D721Med (cell line): ENCODE results near the gene MTIF2.
"Not testable (repeated sequence)": the region's sequence is repeated elsewhere in the genome, so short reads cannot be mapped to it uniquely, and the experiment has no call there.

Experiments
- DNase-seq: peaks from one replicate; pipeline ENCODE4 v3.0.0; 2011; ENCODE audit warnings: low spot score; ENCODE audit not compliant: insufficient read length
- FAIRE-seq: peaks from 2 replicates; lab custom pipeline; 2011; peaks lifted over from hg19 to GRCh38; lab: Jason Lieb, UNC
- TF ChIP-seq, protein P1 (sequence below): IDR thresholded peaks from 2 replicates; pipeline ENCODE4 v1.5.1; 2012; ENCODE audit warnings: mild to moderate bottlenecking, control low read depth; ENCODE audit not compliant: insufficient read depth; ENCODE audit errors: missing control alignments

Gene MTIF2

DNA sequence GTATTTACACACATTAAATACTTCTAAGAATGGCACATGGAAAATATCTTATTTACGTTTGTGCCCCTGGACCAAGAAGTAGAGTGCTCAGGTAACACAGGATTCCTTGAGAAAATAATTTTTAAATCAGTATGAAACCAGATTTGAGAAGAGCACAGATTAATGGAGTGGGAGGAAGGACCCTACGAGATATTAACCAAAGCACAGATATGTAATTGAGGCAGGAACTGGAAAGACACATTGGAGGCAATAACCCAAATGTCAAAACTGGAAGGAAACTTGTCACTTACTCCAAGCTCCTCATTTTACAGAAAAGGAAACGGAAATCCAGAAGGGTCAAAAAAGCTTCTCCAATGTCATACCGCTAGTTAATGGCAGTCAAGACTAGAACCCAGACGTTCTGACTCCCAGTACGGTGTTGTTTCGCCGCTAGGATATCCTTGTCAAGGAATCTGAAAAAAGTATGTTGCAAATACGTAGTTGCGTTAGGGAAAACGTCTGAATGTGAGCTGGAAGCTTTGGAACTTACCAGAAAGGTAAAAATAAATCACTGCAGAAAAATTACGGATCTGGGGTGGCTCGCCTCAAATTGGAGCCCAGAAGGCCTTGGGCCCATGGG lies 634 bp downstream of the MTIF2 start:
- TF ChIP-seq, protein P1, sequence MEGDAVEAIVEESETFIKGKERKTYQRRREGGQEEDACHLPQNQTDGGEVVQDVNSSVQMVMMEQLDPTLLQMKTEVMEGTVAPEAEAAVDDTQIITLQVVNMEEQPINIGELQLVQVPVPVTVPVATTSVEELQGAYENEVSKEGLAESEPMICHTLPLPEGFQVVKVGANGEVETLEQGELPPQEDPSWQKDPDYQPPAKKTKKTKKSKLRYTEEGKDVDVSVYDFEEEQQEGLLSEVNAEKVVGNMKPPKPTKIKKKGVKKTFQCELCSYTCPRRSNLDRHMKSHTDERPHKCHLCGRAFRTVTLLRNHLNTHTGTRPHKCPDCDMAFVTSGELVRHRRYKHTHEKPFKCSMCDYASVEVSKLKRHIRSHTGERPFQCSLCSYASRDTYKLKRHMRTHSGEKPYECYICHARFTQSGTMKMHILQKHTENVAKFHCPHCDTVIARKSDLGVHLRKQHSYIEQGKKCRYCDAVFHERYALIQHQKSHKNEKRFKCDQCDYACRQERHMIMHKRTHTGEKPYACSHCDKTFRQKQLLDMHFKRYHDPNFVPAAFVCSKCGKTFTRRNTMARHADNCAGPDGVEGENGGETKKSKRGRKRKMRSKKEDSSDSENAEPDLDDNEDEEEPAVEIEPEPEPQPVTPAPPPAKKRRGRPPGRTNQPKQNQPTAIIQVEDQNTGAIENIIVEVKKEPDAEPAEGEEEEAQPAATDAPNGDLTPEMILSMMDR = no peak

DNA sequence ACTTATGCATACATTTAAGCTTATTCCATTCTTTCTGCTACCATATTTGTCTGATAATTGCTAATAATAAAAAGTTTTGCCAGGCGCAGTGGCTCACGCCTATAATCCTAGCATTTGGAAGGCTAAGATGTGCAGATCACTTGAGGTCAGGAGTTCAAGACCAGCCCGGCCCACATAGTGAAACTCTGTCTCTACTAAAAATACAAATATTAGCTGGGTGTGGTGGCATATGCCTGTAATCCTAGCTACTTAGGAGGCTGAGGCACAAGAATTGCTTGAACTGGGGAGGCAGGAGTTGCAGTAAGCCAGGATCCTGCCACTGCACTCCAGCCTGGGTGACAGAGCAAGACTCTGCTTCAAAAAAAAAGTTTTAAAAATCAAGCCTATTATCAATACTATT lies 9.4 kb downstream of the MTIF2 start:
- not testable (repeated sequence) for DNase-seq, FAIRE-seq

More for the DNA sequence above, 634 bp downstream of the MTIF2 start:
- FAIRE-seq (no peak), DNase-seq (no peak)

DNA sequence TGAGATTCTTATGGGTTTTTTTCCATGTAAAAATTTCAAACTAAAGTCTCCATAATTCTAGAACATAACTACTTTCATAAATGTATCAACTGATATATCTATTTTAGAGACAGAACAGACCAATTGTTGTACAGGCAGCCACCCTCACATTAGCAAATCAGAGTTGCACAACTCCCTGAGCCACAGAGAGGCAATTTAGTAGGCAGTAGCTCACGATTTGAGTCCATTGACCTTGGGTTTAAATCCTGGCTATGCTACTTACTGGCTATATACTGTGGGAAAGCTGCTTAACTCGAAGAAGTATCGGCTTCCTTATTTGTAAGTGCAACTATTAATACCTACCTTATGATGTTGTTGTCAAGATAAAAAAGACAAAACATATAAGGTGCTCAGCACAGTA lies 16.2 kb downstream of the MTIF2 start:
- DNase-seq (no peak), FAIRE-seq (peak; percentile 68)
- TF ChIP-seq, protein P1 = no peak

DNA sequence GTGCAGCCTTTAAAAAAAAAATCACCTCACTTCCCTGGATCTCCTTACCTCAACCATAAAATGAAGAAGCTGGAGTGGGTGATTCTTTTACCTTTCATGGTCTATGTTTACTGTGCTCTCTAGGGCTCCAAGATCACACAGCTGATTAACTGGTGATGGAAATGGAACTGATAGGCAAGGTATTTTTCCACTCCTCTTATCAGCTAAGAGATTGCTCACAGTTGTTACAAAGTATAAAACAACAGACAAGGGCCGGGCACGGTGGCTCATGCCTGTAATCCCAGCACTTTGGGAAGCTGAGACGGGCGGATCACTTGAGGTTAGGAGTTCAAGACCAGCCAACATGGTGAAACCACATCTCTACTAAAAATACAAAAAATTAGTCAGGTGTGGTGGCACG lies 22.0 kb downstream of the MTIF2 start:
- TF ChIP-seq, protein P1 = no peak

DNA sequence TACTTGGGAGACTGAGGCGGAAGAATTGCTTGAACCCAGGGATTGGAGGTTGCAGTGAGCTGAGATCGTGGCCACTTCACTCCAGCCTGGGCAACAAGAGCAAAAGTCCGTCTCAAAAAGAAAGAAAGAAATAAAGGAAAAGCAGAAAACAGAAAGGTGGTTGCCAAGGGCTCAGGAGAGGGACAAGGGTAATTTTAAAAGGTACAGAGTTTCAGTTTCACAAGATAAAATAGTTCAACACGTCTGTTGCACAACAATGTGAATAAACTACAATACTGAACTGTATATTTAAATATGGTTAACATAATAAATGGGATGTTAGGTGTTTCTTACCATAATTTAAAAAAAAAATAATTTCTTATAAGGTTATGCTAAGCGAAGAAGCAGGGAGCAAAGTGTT lies 23.6 kb downstream of the MTIF2 start:
- TF ChIP-seq, protein P1 = no peak
- no peak for FAIRE-seq
- no peak for DNase-seq

More for the DNA sequence above, 22.0 kb downstream of the MTIF2 start:
- DNase-seq (no peak), FAIRE-seq (no peak)

DNA sequence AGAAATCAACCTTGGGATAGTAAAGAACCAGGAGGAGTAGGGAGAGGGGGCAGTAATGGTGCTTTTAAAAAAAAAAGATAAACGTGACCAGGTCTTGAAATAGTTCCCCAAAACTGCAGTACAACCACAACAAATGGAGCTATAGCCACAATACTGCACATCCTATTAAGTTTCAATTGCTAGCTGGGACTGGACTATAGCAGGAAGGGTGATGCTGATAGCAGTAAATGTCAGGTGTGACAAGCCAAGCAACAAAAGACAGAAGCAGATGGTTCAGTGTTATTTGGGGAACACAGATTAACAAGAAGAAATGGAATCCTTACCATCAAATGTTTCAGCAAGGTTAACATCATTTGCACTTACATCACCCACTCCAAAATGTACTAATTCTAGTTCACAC lies 26.4 kb downstream of the MTIF2 start:
- TF ChIP-seq, protein P1 = no peak
- no peak for DNase-seq
- no peak for FAIRE-seq

DNA sequence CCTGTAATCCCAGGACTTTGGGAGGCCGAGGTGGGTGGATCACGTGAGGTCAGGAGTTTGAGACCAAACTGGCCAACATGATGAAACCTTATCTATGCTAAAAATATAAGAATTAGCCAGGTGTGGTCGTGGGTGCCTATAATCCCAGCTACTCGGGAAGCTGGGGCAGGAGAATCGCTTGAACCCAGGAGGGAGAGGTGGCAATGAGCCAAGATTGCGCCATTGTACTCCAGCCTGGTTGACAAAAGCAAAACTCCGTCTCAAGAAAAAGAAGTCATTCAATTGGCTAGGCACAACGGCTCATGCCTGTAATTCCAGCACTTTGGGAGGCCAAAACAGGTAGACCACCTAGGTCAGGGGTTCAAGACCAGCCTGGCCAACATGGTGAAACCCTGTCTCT lies 27.4 kb downstream of the MTIF2 start:
- not testable (repeated sequence) for DNase-seq, FAIRE-seq

DNA sequence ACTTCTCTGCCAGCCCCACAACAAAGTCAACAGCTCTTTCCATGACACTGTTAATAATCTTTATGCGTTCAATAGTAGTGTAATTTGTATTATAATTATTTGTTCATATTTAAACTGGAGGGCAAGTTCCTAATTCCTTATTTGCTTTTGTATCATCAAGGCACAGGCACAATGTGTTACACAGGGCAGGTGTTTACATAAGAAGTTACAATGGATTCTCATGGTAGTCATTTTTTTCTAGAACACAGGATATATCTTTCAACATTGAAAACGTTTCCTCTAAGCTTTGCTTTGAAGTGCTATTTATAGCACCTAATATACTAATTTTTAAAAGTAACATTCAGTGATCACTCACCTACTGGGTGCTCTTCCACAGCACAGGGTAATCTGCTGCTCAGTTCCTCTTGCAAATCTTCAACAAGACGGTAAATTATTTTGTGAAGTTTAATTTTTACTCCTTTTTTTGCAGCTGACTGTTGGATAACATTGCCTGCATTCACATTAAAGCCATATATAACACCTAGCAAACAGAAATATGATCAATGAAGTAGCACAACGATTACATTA lies 29.3 kb downstream of the MTIF2 start:
- TF ChIP-seq, protein P1 = no peak
- no peak for FAIRE-seq
- no peak for DNase-seq
